ENCODE measurements around the gene FTL. TPM values are rescaled to one million over a fixed set of nuclear protein-coding genes. Genes with fewer than 3 reads are reported as not detected.

The FTL gene
- total RNA-seq, 1 donor from 2014 or later = 713 TPM

Small RNAs within 50 kb of the gene (small RNA-seq; reads per million reads assigned to genes)
- gene AC026803.1 (not detected), gene MIR6798 (not detected)

Other genes starting within 250 kb of the FTL start
- gene MAMSTR, start 245.6 kb upstream of the FTL start, total RNA-seq = 0.41 TPM
- gene RASIP1, start 224.7 kb upstream of the FTL start, total RNA-seq = 2.9 TPM
- gene IZUMO1, start 218.4 kb upstream of the FTL start, total RNA-seq = not detected
- 0.82 TPM for gene FUT1, start 212.7 kb upstream of the FTL start, total RNA-seq
- not detected for gene FGF21, start 209.8 kb upstream of the FTL start, total RNA-seq
- gene BCAT2, start 154.3 kb upstream of the FTL start, total RNA-seq = 11.4 TPM
- 1.2 TPM for gene HSD17B14, start 128.8 kb upstream of the FTL start, total RNA-seq
- 1.6 TPM for gene PLEKHA4, start 96.7 kb upstream of the FTL start, total RNA-seq
- gene PPP1R15A, start 92.9 kb upstream of the FTL start, total RNA-seq = 23.6 TPM
- under 0.01 TPM for gene TULP2, start 66.6 kb upstream of the FTL start, total RNA-seq
- gene NUCB1, start 65.0 kb upstream of the FTL start, total RNA-seq = 39.5 TPM
- gene DHDH, start 31.6 kb upstream of the FTL start, total RNA-seq = not detected
- 9.4 TPM for gene BAX, start 10.4 kb upstream of the FTL start, total RNA-seq
- gene GYS1, start 28.0 kb downstream of the FTL start, total RNA-seq = 12.6 TPM
- gene RUVBL2, start 28.6 kb downstream of the FTL start, total RNA-seq = 121 TPM
- not detected for gene LHB, start 51.8 kb downstream of the FTL start, total RNA-seq
- gene CGB3, start 59.0 kb downstream of the FTL start, total RNA-seq = not detected
- not detected for gene CGB2, start 66.6 kb downstream of the FTL start, total RNA-seq
- gene CGB1, start 71.6 kb downstream of the FTL start, total RNA-seq = not detected
- gene CGB5, start 78.5 kb downstream of the FTL start, total RNA-seq = not detected
- gene CGB8, start 83.8 kb downstream of the FTL start, total RNA-seq = not detected
- gene CGB7, start 92.4 kb downstream of the FTL start, total RNA-seq = not detected
- not detected for gene NTF4, start 99.5 kb downstream of the FTL start, total RNA-seq
- not detected for gene KCNA7, start 107.4 kb downstream of the FTL start, total RNA-seq
- 99.5 TPM for gene SNRNP70, start 120.1 kb downstream of the FTL start, total RNA-seq
- 31.0 TPM for gene LIN7B, start 149.1 kb downstream of the FTL start, total RNA-seq
- 1.2 TPM for gene C19orf73, start 153.8 kb downstream of the FTL start, total RNA-seq
- 47.7 TPM for gene PPFIA3, start 154.2 kb downstream of the FTL start, total RNA-seq
- gene HRC, start 190.1 kb downstream of the FTL start, total RNA-seq = 0.41 TPM
- gene TRPM4, start 192.5 kb downstream of the FTL start, total RNA-seq = 4.1 TPM

Data from frontal cortex (tissue), 1 donor.